Cardiac muscle cell (in vitro differentiated cells and primary cell): ENCODE results near the gene THOC6. TPM values are rescaled to one million over a fixed set of nuclear protein-coding genes. Genes with fewer than 3 reads are reported as not detected.
"Not testable (repeated sequence)": the region's sequence is repeated elsewhere in the genome, so short reads cannot be mapped to it uniquely, and the experiment has no call there.

Experiments
- DNase-seq, 2 donors: peaks; one replicate each; pipeline versions ENCODE4 v3.0.0 to v3.0.0-alpha.2; 2010 to 2017; ENCODE audit warnings: low read depth in 1 of 2, low spot score in 1 of 2
- H3K27ac ChIP-seq: fragments of 200-600 bp; sonication (generic); 2 replicates; pipeline ENCODE4 v1.5.1; 2016
- H3K27me3 ChIP-seq: fragments of 200-600 bp; sonication (generic); 2 replicates; pipeline ENCODE4 v1.6.0; 2016; ENCODE audit warnings: control low read depth
- H3K36me3 ChIP-seq: fragments of 200-600 bp; sonication (generic); 2 replicates; pipeline ENCODE4 v1.5.1; 2016; ENCODE audit warnings: control low read depth
- H3K4me1 ChIP-seq: fragments of 200-600 bp; sonication (generic); 2 replicates; pipeline ENCODE4 v1.8.1; 2017; ENCODE audit warnings: low read depth, mild to moderate bottlenecking, mixed run types
- H3K4me3 ChIP-seq: fragments of 200-600 bp; sonication (generic); 2 replicates; pipeline ENCODE4 v1.5.1; 2016; ENCODE audit warnings: mild to moderate bottlenecking
- H3K9me3 ChIP-seq: fragments of 200-600 bp; sonication (generic); 2 replicates; pipeline ENCODE4 v1.5.1; 2017; ENCODE audit warnings: low read depth, mild to moderate bottlenecking, control low read depth
- CTCF ChIP-seq: IDR thresholded peaks from 2 replicates; pipeline ENCODE4 v1.5.1; 2012; ENCODE audit warnings: low read depth, mild to moderate bottlenecking, low read length
- polyA plus RNA-seq: library from polyadenylated mRNA; unstranded; fragments of >200 nt; fragmentation: Nextera tagmentation; extraction: Ambion mirVana; gene quantifications from 2 replicates; pipeline ENCODE4 v1.2.1, GENCODE V29; 2016
- total RNA-seq: library from RNA; depleted of rRNA; stranded (reverse); fragments of >200 nt; gene quantifications from 2 replicates; pipeline ENCODE4 v1.2.3, GENCODE V29; 2016

The THOC6 gene
- total and polyA plus RNA-seq, 2 experiments from 2014 or later = 36.9 to 61.3 TPM

- Histone ChIP-seq H3K36me3 (no peaks in the 10 kb centered on the region), H3K9me3 (no peaks in the 10 kb centered on the region), H3K27ac (no peak overlapping the region), H3K4me3 (no peak overlapping the region), H3K27me3 (no peaks in the 10 kb centered on the region), H3K4me1 (no peaks in the 10 kb centered on the region)
- no peak for DNase-seq
- no peak for TF ChIP-seq CTCF
Measured at GRCh38 chr16:3066440-3066748, 42.6 kb downstream of the THOC6 start.

GRCh38 chr16:3068487-3068886, 44.7 kb downstream of the THOC6 start:
- Histone ChIP-seq H3K36me3 (no peaks in the 10 kb centered on the region), H3K4me3 (no peak overlapping the region), H3K27ac (no peak overlapping the region), H3K27me3 (no peaks in the 10 kb centered on the region), H3K4me1 (no peaks in the 10 kb centered on the region), H3K9me3 (no peaks in the 10 kb centered on the region)
- DNase-seq = no peak
- TF ChIP-seq CTCF = no peak

GRCh38 chr16:3069146-3069545, 45.3 kb downstream of the THOC6 start:
- not testable (repeated sequence) for H3K27ac ChIP-seq, H3K27me3 ChIP-seq, H3K9me3 ChIP-seq, H3K36me3 ChIP-seq, H3K4me3 ChIP-seq, H3K4me1 ChIP-seq, DNase-seq

GRCh38 chr16:3070608-3071111, 46.8 kb downstream of the THOC6 start:
- no peaks in the 10 kb centered on the region for H3K4me1 ChIP-seq
- TF ChIP-seq CTCF = no peak
- no peaks in the 10 kb centered on the region for H3K36me3 ChIP-seq
- H3K9me3 ChIP-seq = no peaks in the 10 kb centered on the region
- no peak for DNase-seq
- H3K27me3 ChIP-seq = no peaks in the 10 kb centered on the region
- H3K4me3 ChIP-seq = no peak overlapping the region
- no peak overlapping the region for H3K27ac ChIP-seq

- no peak for DNase-seq
- H3K4me1 ChIP-seq = no peaks in the 10 kb centered on the region
- TF ChIP-seq CTCF = no peak
- no peak overlapping the region for H3K27ac ChIP-seq
- no peaks in the 10 kb centered on the region for H3K9me3 ChIP-seq
- H3K27me3 ChIP-seq = no peaks in the 10 kb centered on the region
- no peak overlapping the region for H3K4me3 ChIP-seq
- no peaks in the 10 kb centered on the region for H3K36me3 ChIP-seq
Measured at GRCh38 chr16:3071655-3072054, 47.8 kb downstream of the THOC6 start.

- not testable (repeated sequence) for H3K27ac ChIP-seq, H3K9me3 ChIP-seq, H3K4me3 ChIP-seq, H3K36me3 ChIP-seq, DNase-seq, H3K27me3 ChIP-seq, H3K4me1 ChIP-seq
Measured at GRCh38 chr16:3072148-3072547, 48.3 kb downstream of the THOC6 start.

GRCh38 chr16:3072576-3073263, 48.9 kb downstream of the THOC6 start:
- H3K27me3 ChIP-seq, H3K4me3 ChIP-seq, H3K4me1 ChIP-seq, DNase-seq, H3K36me3 ChIP-seq, H3K27ac ChIP-seq, H3K9me3 ChIP-seq: not testable (repeated sequence)
